ENCODE measurements around the gene PPP4R4. TPM values are rescaled to one million over a fixed set of nuclear protein-coding genes. Genes with fewer than 3 reads are reported as not detected.

PPP4R4 gene
- total and polyA plus RNA-seq, 2 of the 4 experiments (the other 2 are of a cell fraction): 0.17 to 0.36 TPM

DNA sequence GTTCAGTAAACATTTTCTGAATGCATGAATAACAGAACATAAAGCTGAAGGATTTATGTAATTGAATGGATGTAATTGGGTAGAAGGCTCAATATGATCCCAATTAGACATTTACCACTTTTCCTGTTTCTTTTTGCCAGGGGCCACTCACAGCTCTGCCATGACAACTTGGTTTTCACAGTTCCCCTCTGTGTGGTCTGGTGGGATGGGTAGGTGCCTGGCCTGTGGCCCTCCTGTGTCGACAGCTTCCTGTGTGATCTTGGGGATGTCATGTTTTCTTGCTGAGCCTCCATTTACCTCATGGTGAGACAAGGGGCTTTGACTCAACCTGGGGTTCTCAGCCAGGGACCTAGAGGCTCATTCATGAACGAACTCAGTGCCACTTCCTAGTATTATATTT lies 131.5 kb downstream of the PPP4R4 start:
- Histone ChIP-seq H2AK9ac (replicated peaks; ENCODE audit: low read depth, low read length, poor library complexity) (no peak overlapping the region), H3K56ac (ENCODE audit: extremely low read depth, insufficient read depth, low read length) (no peak overlapping the region), H3K79me1 (ENCODE audit: low read depth in 1 of 2, low read length in 2 of 2) (no peaks in the 10 kb centered on the region), H3K4me1 (ENCODE audit: control insufficient read depth, insufficient read depth, low read length) (no peaks in the 10 kb centered on the region), H3K4me3 (ENCODE audit: insufficient read depth, low read depth, low read length) (no peak overlapping the region), H2BK120ac (ENCODE audit: low read depth, low read length) (no peak overlapping the region), H3K23ac (ENCODE audit: low read depth, low read length) (no peak overlapping the region), H2BK15ac (ENCODE audit: low read depth, low read length) (no peak overlapping the region), H3K9me3 (ENCODE audit: control insufficient read depth, insufficient read depth, low read length) (peaks cover 10% of the 10 kb centered on the region), H2BK5ac (ENCODE audit: low read depth, low read length, poor library complexity, severe bottlenecking) (no peak overlapping the region), H3K9ac (ENCODE audit: low read depth, low read length) (no peak overlapping the region), H3K27me3 (ENCODE audit: control insufficient read depth, insufficient read depth, low read length) (no peaks in the 10 kb centered on the region), H3K36me3 (ENCODE audit: control insufficient read depth, insufficient read depth, low read length) (no peaks in the 10 kb centered on the region), H3K18ac (ENCODE audit: low read depth, low read length) (no peak overlapping the region), H3K4ac (ENCODE audit: low read depth, low read length) (no peak overlapping the region), H4K20me1 (ENCODE audit: insufficient read depth, low read length) (no peaks in the 10 kb centered on the region), H3K14ac (replicated peaks; ENCODE audit: low read depth, low read length) (no peak overlapping the region), H4K91ac (ENCODE audit: insufficient read depth, low read depth, low read length) (no peak overlapping the region), H3K9me1 (ENCODE audit: insufficient read depth, low read length) (no peaks in the 10 kb centered on the region), H2AFZ (replicated peaks; ENCODE audit: low read length, poor library complexity) (no peak overlapping the region), H4K8ac (ENCODE audit: low read depth in 2 of 2, low read length in 2 of 2) (no peak overlapping the region), H3K27ac (ENCODE audit: insufficient read depth, low read length) (no peak overlapping the region), H2AK5ac (ENCODE audit: low read depth, low read length) (no peak overlapping the region), H2BK20ac (ENCODE audit: low read depth, low read length) (no peak overlapping the region), H3K4me2 (ENCODE audit: low read depth, low read length) (no peak overlapping the region), H4K5ac (ENCODE audit: low read depth, low read length) (no peak overlapping the region)
- in situ Hi-C loops (cut with MboI; ENCODE audit: low sequenced_read_pairs): no loop called here
- ATAC-seq (ENCODE audit: low read depth): no peak
- BruUV-seq (replicated peaks): no TSS peak
- CTCF ChIA-PET: no interaction called here
- POLR2A ChIA-PET (ENCODE audit: unreplicated experiment): no interaction called here
- WGBS, 2 experiments (ENCODE audit: extremely low coverage in 2 of 2, insufficient read length in 1 of 2): no CpG with 5 or more reads among the region's 2 CpGs
- dilution Hi-C loops (cut with HindIII; ENCODE audit: low sequenced_read_pairs, unreplicated experiment): no loop called here
- DNase-seq: no peak
- intact Hi-C loops (cut with micrococcal nuclease): no loop called here
- TF ChIP-seq RAD21 (IDR thresholded peaks at IDR 0.05; ENCODE audit: low read length) (no peak), MAFK (IDR thresholded peaks at IDR 0.05; ENCODE audit: low read depth, low read length) (no peak), RFX5 (IDR thresholded peaks at IDR 0.05; ENCODE audit: low read depth, low read length) (no peak), RCOR1 (IDR thresholded peaks at IDR 0.05; ENCODE audit: insufficient replicate concordance, low read length) (no peak), FOS (IDR thresholded peaks at IDR 0.05; ENCODE audit: low read depth, low read length) (no peak), SMC3 (IDR thresholded peaks at IDR 0.05; ENCODE audit: low read depth, low read length) (no peak), CHD1 (IDR thresholded peaks at IDR 0.05; ENCODE audit: low read depth, low read length) (no peak), NFE2L2 (IDR thresholded peaks at IDR 0.05; ENCODE audit: low read depth, low read length) (no peak), POLR2A (IDR thresholded peaks at IDR 0.05; ENCODE audit: low read depth, low read length) (no peak)
- TF ChIP-seq, protein P1, sequence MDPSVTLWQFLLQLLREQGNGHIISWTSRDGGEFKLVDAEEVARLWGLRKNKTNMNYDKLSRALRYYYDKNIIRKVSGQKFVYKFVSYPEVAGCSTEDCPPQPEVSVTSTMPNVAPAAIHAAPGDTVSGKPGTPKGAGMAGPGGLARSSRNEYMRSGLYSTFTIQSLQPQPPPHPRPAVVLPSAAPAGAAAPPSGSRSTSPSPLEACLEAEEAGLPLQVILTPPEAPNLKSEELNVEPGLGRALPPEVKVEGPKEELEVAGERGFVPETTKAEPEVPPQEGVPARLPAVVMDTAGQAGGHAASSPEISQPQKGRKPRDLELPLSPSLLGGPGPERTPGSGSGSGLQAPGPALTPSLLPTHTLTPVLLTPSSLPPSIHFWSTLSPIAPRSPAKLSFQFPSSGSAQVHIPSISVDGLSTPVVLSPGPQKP (IDR thresholded peaks at IDR 0.05; ENCODE audit: borderline replicate concordance, low read depth, low read length): no peak
- TF ChIP-seq, protein P2, sequence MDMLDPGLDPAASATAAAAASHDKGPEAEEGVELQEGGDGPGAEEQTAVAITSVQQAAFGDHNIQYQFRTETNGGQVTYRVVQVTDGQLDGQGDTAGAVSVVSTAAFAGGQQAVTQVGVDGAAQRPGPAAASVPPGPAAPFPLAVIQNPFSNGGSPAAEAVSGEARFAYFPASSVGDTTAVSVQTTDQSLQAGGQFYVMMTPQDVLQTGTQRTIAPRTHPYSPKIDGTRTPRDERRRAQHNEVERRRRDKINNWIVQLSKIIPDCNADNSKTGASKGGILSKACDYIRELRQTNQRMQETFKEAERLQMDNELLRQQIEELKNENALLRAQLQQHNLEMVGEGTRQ (IDR thresholded peaks at IDR 0.05; ENCODE audit: low read depth, low read length): no peak

Measured in IMR-90 (cell line).